Liver (tissue), 9 donors: ENCODE data around the gene CWF19L2. TPM values are rescaled to one million over a fixed set of nuclear protein-coding genes. Genes with fewer than 3 reads are reported as not detected.

Experiments
- DNase-seq: peaks from one replicate; pipeline ENCODE4 v3.0.0-alpha.2; 2017; ENCODE audit warnings: low spot score
- H3K27ac ChIP-seq, 2 donors: one replicate each; pipeline ENCODE4 v1.7.0; 2013; ENCODE audit warnings: inconsistent platforms in 2 of 2, low read length in 2 of 2, control low read depth in 1 of 2, low read depth in 1 of 2, mild to moderate bottlenecking in 1 of 2
- H3K27me3 ChIP-seq, 4 donors: one replicate each; pipeline versions ENCODE4 v1.6.1 to v1.7.0; 2013; ENCODE audit warnings: low read length in 3 of 4, inconsistent platforms in 1 of 4, mild to moderate bottlenecking in 1 of 4, moderate library complexity in 1 of 4; ENCODE audit not compliant: control insufficient read depth in 4 of 4, insufficient read depth in 4 of 4
- H3K36me3 ChIP-seq, 4 donors: one replicate each; pipeline versions ENCODE4 v1.6.1 to v1.7.0; 2013; ENCODE audit warnings: low read length in 3 of 4, mild to moderate bottlenecking in 3 of 4, low read depth in 1 of 4, moderate library complexity in 1 of 4; ENCODE audit not compliant: control insufficient read depth in 4 of 4, insufficient read depth in 3 of 4
- H3K4me1 ChIP-seq, 4 donors: one replicate each; pipeline versions ENCODE4 v1.6.1 to v1.7.0; 2013; ENCODE audit warnings: low read length in 3 of 4, mild to moderate bottlenecking in 3 of 4, moderate library complexity in 1 of 4; ENCODE audit not compliant: control insufficient read depth in 4 of 4, insufficient read depth in 4 of 4
- H3K4me3 ChIP-seq, 3 donors: one replicate each; pipeline versions ENCODE4 v1.6.1 to v1.7.0; 2013; ENCODE audit warnings: low read length in 3 of 3, control low read depth in 1 of 3, low read depth in 1 of 3, mild to moderate bottlenecking in 1 of 3
- H3K9ac ChIP-seq, 2 donors: one replicate each; pipeline ENCODE4 v1.7.0; 2013; ENCODE audit warnings: low read length in 2 of 2, mild to moderate bottlenecking in 2 of 2, moderate library complexity in 2 of 2, control low read depth in 1 of 2, low read depth in 1 of 2
- H3K9me3 ChIP-seq, 4 donors: one replicate each; pipeline versions ENCODE4 v1.6.1 to v1.7.0; 2013; ENCODE audit warnings: low read length in 3 of 4; ENCODE audit not compliant: control insufficient read depth in 4 of 4
- ATF3 ChIP-seq: IDR thresholded peaks from 2 replicates; pipeline ENCODE4 v1.6.1; 2016; ENCODE audit warnings: antibody characterized with exemption
- EGR1 ChIP-seq, 2 donors: IDR thresholded peaks; 2 replicates each; pipeline ENCODE4 v1.6.1; 2016 to 2018; ENCODE audit warnings: antibody characterized with exemption in 2 of 2, low read depth in 2 of 2
- FOXA1 ChIP-seq: IDR thresholded peaks from 2 replicates; pipeline ENCODE4 v1.6.1; 2016; ENCODE audit warnings: antibody characterized with exemption
- FOXA2 ChIP-seq: IDR thresholded peaks from 2 replicates; pipeline ENCODE4 v1.6.1; 2016; ENCODE audit warnings: antibody characterized with exemption
- GABPA ChIP-seq, 2 donors: IDR thresholded peaks in 1 of 2; conservative IDR thresholded peaks in 1 of 2; 2 replicates each; pipeline ENCODE4 v1.6.1; 2016; ENCODE audit warnings: antibody characterized with exemption in 2 of 2, mild to moderate bottlenecking in 1 of 2, moderate library complexity in 1 of 2
- HNF4A ChIP-seq, 2 donors: conservative IDR thresholded peaks; 2 replicates each; pipeline ENCODE4 v1.6.1; 2016; ENCODE audit warnings: antibody characterized with exemption in 2 of 2, mild to moderate bottlenecking in 2 of 2
- HNF4G ChIP-seq: IDR thresholded peaks from 2 replicates; pipeline ENCODE4 v1.6.1; 2016; ENCODE audit warnings: antibody characterized with exemption
- JUND ChIP-seq, 2 donors: IDR thresholded peaks; 2 replicates each; pipeline ENCODE4 v1.6.1; 2016; ENCODE audit warnings: antibody characterized with exemption in 2 of 2
- MAX ChIP-seq: IDR thresholded peaks from 2 replicates; pipeline ENCODE4 v1.6.1; 2016; ENCODE audit warnings: antibody characterized with exemption
- NR2F2 ChIP-seq: IDR thresholded peaks from 2 replicates; pipeline ENCODE4 v1.6.1; 2016; ENCODE audit warnings: antibody characterized with exemption
- RAD21 ChIP-seq, 2 donors: IDR thresholded peaks; 2 replicates each; pipeline ENCODE4 v1.6.1; 2016; ENCODE audit warnings: antibody characterized with exemption in 2 of 2, mild to moderate bottlenecking in 2 of 2
- REST ChIP-seq: IDR thresholded peaks from 2 replicates; pipeline ENCODE4 v1.6.1; 2016; ENCODE audit warnings: antibody characterized with exemption, mild to moderate bottlenecking
- RXRA ChIP-seq, 2 donors: IDR thresholded peaks; 2 replicates each; pipeline ENCODE4 v1.6.1; 2017 to 2018; ENCODE audit warnings: antibody characterized with exemption in 2 of 2, mild to moderate bottlenecking in 1 of 2
- SP1 ChIP-seq: IDR thresholded peaks from 2 replicates; pipeline ENCODE4 v1.6.1; 2018; ENCODE audit warnings: antibody characterized with exemption, mild to moderate bottlenecking
- TAF1 ChIP-seq: conservative IDR thresholded peaks from 2 replicates; pipeline ENCODE4 v1.6.1; 2016; ENCODE audit warnings: antibody characterized with exemption, mild to moderate bottlenecking
- YY1 ChIP-seq: IDR thresholded peaks from 2 replicates; pipeline ENCODE4 v1.6.1; 2016; ENCODE audit warnings: antibody characterized with exemption, mild to moderate bottlenecking
- WGBS: extraction: QIAGEN DNeasy Blood & Tissue Kit; methylation state at CpG from one replicate; pipeline ENCODE4 v1.1.7; 2013; 5-methylcytosine and 5-hydroxymethylcytosine counted together
- polyA plus RNA-seq, 2 donors: library from polyadenylated mRNA; stranded (reverse) in 1 of 2; unstranded in 1 of 2; fragments of 200-250 nt in 1 of 2; fragments of >200 nt in 1 of 2; fragmentation: Nextera tagmentation in 1 of 2; extraction: Ambion mirVana in 1 of 2; gene quantifications; one replicate each; pipeline versions ENCODE4 v1.2.1 to v1.2.3, GENCODE V29; 2013 to 2015
- total RNA-seq, 2 donors: library from RNA; depleted of rRNA; stranded (reverse); fragments of >200 nt; gene quantifications; one replicate each; pipeline ENCODE4 v1.2.3, GENCODE V29; 2014
- TF ChIP-seq, protein P1 (sequence below): fragments of 150-350 bp; IDR thresholded peaks from 2 replicates; pipeline ENCODE4 v1.5.1; 2017; ENCODE audit warnings: improper control_type of control experiment, low read depth, low read length; ENCODE audit not compliant: missing input control
- TF ChIP-seq, protein P2 (sequence below): IDR thresholded peaks from 2 replicates; pipeline ENCODE4 v1.6.1; 2016; ENCODE audit warnings: antibody characterized with exemption
- donor health status: healthy.
- donor health status: healthy.
- donor health status: healthy.
- donor health status: healthy.
- donor health status: healthy.

The CWF19L2 gene
- total and polyA plus RNA-seq, 4 donors, result 2.0 to 10.7 (median 5.8) TPM

DNA sequence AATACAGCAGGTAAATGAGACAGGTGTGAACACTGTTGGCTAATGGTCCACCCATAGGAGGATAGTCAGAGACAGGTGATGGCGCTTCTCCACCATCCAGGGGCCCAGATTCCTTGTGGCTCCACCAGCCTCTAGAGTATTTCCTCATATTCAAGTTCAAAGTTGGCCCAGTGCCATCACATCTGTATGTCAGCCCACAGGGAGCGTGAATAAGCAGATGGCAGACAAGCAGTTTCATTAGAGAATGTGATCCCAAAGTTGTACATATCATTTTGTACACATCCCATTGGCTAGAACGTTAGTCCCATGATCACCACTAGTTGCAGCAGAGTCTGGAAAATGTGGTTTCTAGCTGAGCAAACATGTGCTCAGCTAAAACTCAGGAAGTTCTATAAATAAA is 11.0 kb upstream of the CWF19L2 start:
- Histone ChIP-seq H3K4me1 (no peaks in the 10 kb centered on the region), H3K9me3 (no peaks in the 10 kb centered on the region), H3K4me3 (no peak overlapping the region), H3K27ac (no peak overlapping the region), H3K9ac (no peak overlapping the region), H3K27me3 (peaks cover 0 to 3% (median 0%) of the 10 kb centered on the region in 4 donors), H3K36me3 (no peaks in the 10 kb centered on the region)
- no peak for DNase-seq
- TF ChIP-seq JUND (IDR thresholded peaks at IDR 0.05) (no peak), NR2F2 (no peak), EGR1 (IDR thresholded peaks at IDR 0.05; ENCODE audit: low read depth in 2 of 2) (no peak), RAD21 (IDR thresholded peaks at IDR 0.05) (no peak), HNF4A (conservative IDR thresholded peaks at IDR 0.05) (no peak), RXRA (IDR thresholded peaks at IDR 0.05) (no peak), TAF1 (no peak), HNF4G (no peak), MAX (no peak), REST (no peak), GABPA (IDR thresholded peaks at IDR 0.05 in 1 of 2, conservative IDR thresholded peaks at IDR 0.05 in 1 of 2) (no peak), FOXA1 (no peak), FOXA2 (no peak), SP1 (no peak), ATF3 (no peak), YY1 (no peak)
- TF ChIP-seq, protein P1, sequence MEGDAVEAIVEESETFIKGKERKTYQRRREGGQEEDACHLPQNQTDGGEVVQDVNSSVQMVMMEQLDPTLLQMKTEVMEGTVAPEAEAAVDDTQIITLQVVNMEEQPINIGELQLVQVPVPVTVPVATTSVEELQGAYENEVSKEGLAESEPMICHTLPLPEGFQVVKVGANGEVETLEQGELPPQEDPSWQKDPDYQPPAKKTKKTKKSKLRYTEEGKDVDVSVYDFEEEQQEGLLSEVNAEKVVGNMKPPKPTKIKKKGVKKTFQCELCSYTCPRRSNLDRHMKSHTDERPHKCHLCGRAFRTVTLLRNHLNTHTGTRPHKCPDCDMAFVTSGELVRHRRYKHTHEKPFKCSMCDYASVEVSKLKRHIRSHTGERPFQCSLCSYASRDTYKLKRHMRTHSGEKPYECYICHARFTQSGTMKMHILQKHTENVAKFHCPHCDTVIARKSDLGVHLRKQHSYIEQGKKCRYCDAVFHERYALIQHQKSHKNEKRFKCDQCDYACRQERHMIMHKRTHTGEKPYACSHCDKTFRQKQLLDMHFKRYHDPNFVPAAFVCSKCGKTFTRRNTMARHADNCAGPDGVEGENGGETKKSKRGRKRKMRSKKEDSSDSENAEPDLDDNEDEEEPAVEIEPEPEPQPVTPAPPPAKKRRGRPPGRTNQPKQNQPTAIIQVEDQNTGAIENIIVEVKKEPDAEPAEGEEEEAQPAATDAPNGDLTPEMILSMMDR, result no peak
- TF ChIP-seq, protein P2, sequence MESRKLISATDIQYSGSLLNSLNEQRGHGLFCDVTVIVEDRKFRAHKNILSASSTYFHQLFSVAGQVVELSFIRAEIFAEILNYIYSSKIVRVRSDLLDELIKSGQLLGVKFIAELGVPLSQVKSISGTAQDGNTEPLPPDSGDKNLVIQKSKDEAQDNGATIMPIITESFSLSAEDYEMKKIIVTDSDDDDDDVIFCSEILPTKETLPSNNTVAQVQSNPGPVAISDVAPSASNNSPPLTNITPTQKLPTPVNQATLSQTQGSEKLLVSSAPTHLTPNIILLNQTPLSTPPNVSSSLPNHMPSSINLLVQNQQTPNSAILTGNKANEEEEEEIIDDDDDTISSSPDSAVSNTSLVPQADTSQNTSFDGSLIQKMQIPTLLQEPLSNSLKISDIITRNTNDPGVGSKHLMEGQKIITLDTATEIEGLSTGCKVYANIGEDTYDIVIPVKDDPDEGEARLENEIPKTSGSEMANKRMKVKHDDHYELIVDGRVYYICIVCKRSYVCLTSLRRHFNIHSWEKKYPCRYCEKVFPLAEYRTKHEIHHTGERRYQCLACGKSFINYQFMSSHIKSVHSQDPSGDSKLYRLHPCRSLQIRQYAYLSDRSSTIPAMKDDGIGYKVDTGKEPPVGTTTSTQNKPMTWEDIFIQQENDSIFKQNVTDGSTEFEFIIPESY, result no peak
- WGBS, result 64% methylated on average over 3 of the region's 3 CpGs
